Measurements from ENCODE around the gene VGLL1. TPM values are rescaled to one million over a fixed set of nuclear protein-coding genes. Genes with fewer than 3 reads are reported as not detected.

Gene VGLL1
- total RNA-seq, 2 experiments from 2014 or later: not detected

DNA sequence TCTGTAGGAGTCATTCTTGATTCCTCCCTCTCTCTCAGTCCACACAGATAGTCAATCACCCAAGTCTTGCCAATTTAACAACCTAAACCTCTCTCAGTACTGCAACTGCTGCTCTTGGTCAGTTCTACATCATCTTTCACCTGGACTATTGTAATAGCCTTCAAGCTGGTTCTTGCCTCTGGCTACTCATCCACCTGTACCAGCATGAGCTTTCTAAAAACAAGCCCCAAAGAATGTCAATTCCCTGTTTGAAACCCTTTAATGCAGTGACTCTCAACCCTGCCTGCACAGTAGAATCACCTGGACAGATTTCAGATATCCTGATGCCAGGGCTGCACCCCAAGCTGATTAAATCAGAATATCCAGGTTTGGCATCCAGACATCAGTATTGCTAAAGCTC lies 48.3 kb downstream of the VGLL1 start:
- H3K9me3 ChIP-seq (ENCODE audit: low read length): no peaks in the 10 kb centered on the region
- no TSS peak for BruUV-seq (replicated peaks)
- no peak overlapping the region for H3K27ac ChIP-seq (ENCODE audit: low read depth, low read length, poor library complexity, severe bottlenecking)
- no peak overlapping the region for H3K4me2 ChIP-seq (ENCODE audit: low read length)
- TF ChIP-seq EZH2phosphoT487 (IDR thresholded peaks at IDR 0.05; ENCODE audit: borderline replicate concordance, low read depth, low read length): no peak
- TF ChIP-seq, protein P1, sequence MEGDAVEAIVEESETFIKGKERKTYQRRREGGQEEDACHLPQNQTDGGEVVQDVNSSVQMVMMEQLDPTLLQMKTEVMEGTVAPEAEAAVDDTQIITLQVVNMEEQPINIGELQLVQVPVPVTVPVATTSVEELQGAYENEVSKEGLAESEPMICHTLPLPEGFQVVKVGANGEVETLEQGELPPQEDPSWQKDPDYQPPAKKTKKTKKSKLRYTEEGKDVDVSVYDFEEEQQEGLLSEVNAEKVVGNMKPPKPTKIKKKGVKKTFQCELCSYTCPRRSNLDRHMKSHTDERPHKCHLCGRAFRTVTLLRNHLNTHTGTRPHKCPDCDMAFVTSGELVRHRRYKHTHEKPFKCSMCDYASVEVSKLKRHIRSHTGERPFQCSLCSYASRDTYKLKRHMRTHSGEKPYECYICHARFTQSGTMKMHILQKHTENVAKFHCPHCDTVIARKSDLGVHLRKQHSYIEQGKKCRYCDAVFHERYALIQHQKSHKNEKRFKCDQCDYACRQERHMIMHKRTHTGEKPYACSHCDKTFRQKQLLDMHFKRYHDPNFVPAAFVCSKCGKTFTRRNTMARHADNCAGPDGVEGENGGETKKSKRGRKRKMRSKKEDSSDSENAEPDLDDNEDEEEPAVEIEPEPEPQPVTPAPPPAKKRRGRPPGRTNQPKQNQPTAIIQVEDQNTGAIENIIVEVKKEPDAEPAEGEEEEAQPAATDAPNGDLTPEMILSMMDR (conservative IDR thresholded peaks at IDR 0.05; ENCODE audit: low read length): no peak
- no peaks in the 10 kb centered on the region for H3K9me2 ChIP-seq (ENCODE audit: insufficient read depth, low read length)
- no peak overlapping the region for H3K4me3 ChIP-seq (ENCODE audit: low read depth, low read length, poor library complexity, severe bottlenecking)
- intact Hi-C loops (cut with micrococcal nuclease; ENCODE audit: unreplicated experiment): no loop called here
- H3K4me1 ChIP-seq (ENCODE audit: insufficient read depth, low read length, poor library complexity, severe bottlenecking): no peaks in the 10 kb centered on the region
- no peak for DNase-seq (ENCODE audit: low spot score)
- no peaks in the 10 kb centered on the region for H3K36me3 ChIP-seq (ENCODE audit: insufficient read depth, low read length)
- ChIA-PET POLR2A (no interaction called here), CTCF (ENCODE audit: unreplicated experiment) (no interaction called here)
- H2AFZ ChIP-seq (ENCODE audit: low read length): no peak overlapping the region
- H3K79me2 ChIP-seq (ENCODE audit: insufficient read depth, low read depth, low read length): no peaks in the 10 kb centered on the region
- no peaks in the 10 kb centered on the region for H4K20me1 ChIP-seq (ENCODE audit: insufficient read depth, low read length)

DNA sequence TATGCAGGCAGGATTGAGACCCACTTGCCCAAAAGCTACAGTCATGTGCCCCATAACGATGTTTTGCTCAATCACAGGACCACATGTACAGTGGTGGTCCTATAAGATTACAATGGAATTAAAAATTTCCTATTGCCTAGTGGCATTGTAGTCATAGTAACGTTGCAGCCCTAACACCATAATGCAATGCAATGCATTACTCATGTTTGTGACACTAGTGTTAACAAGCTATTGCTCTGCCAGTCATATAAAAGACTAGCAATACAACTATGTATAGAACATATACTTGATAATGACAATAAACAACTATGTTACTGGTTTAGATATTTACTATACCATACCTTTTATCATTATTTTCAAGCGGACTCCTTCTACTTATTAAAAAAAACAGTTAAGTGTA lies 50.6 kb downstream of the VGLL1 start:
- no TSS peak for BruUV-seq (replicated peaks)
- TF ChIP-seq, protein P1 (conservative IDR thresholded peaks at IDR 0.05; ENCODE audit: low read length): no peak
- TF ChIP-seq EZH2phosphoT487 (IDR thresholded peaks at IDR 0.05; ENCODE audit: borderline replicate concordance, low read depth, low read length): no peak
- intact Hi-C loops (cut with micrococcal nuclease; ENCODE audit: unreplicated experiment): no loop called here
- Histone ChIP-seq H3K79me2 (ENCODE audit: insufficient read depth, low read depth, low read length) (no peaks in the 10 kb centered on the region), H3K27ac (ENCODE audit: low read depth, low read length, poor library complexity, severe bottlenecking) (no peak overlapping the region), H3K9me2 (ENCODE audit: insufficient read depth, low read length) (no peaks in the 10 kb centered on the region), H3K36me3 (ENCODE audit: insufficient read depth, low read length) (no peaks in the 10 kb centered on the region), H3K4me2 (ENCODE audit: low read length) (no peak overlapping the region), H2AFZ (ENCODE audit: low read length) (no peak overlapping the region), H3K4me1 (ENCODE audit: insufficient read depth, low read length, poor library complexity, severe bottlenecking) (no peaks in the 10 kb centered on the region), H3K9me3 (ENCODE audit: low read length) (no peaks in the 10 kb centered on the region), H3K4me3 (ENCODE audit: low read depth, low read length, poor library complexity, severe bottlenecking) (no peak overlapping the region), H4K20me1 (ENCODE audit: insufficient read depth, low read length) (no peaks in the 10 kb centered on the region)
- ChIA-PET POLR2A (no interaction called here), CTCF (ENCODE audit: unreplicated experiment) (no interaction called here)
- DNase-seq (ENCODE audit: low spot score): no peak

DNA sequence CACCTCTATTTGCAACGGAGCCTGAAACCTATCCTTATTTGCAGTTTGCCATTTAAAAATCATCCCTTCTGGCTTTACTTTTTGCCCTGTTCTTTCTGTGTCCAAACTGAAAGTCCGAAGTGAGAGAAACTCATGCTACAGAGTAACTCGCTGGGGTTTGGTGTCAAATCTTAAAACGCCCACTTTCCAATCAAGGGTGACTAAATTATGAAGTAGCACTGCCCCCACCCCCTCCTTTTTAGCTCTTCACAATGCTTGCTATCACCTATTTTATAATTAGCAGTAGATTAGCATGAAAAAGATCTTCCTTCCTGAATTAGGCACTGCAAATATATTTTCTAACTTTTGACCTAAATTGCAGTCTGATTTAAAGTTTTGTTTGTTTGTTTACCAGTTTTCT lies 52.5 kb downstream of the VGLL1 start:
- intact Hi-C loops (cut with micrococcal nuclease; ENCODE audit: unreplicated experiment): no loop called here
- no peak overlapping the region for H3K4me2 ChIP-seq (ENCODE audit: low read length)
- no peaks in the 10 kb centered on the region for H3K4me1 ChIP-seq (ENCODE audit: insufficient read depth, low read length, poor library complexity, severe bottlenecking)
- no peaks in the 10 kb centered on the region for H3K36me3 ChIP-seq (ENCODE audit: insufficient read depth, low read length)
- DNase-seq (ENCODE audit: low spot score): no peak
- H2AFZ ChIP-seq (ENCODE audit: low read length): no peak overlapping the region
- ChIA-PET POLR2A (interaction anchor here (0.6 to 0.7 kb wide), 2 partner anchors 14 to 53 kb away, joined by 3 to 4 read pairs; no protein-coding TSS in a partner anchor), CTCF (ENCODE audit: unreplicated experiment) (interaction anchor here (0.6 kb wide), 1 partner anchor 43 kb away, joined by 7 read pairs; no protein-coding TSS in a partner anchor)
- no peaks in the 10 kb centered on the region for H3K9me3 ChIP-seq (ENCODE audit: low read length)
- no peaks in the 10 kb centered on the region for H4K20me1 ChIP-seq (ENCODE audit: insufficient read depth, low read length)
- H3K79me2 ChIP-seq (ENCODE audit: insufficient read depth, low read depth, low read length): no peaks in the 10 kb centered on the region
- no peak overlapping the region for H3K4me3 ChIP-seq (ENCODE audit: low read depth, low read length, poor library complexity, severe bottlenecking)
- no peak overlapping the region for H3K27ac ChIP-seq (ENCODE audit: low read depth, low read length, poor library complexity, severe bottlenecking)
- H3K9me2 ChIP-seq (ENCODE audit: insufficient read depth, low read length): no peaks in the 10 kb centered on the region
- BruUV-seq (replicated peaks): no TSS peak
- TF ChIP-seq, protein P1 (conservative IDR thresholded peaks at IDR 0.05; ENCODE audit: low read length): no peak
- no peak for TF ChIP-seq EZH2phosphoT487 (IDR thresholded peaks at IDR 0.05; ENCODE audit: borderline replicate concordance, low read depth, low read length)

All from OCI-LY7 (cell line).